Fibroblast of peridontal ligament (primary cell): ENCODE measurements around the gene GPS1.

ENCODE experiments used
- DNase-seq: peaks from one replicate; pipeline ENCODE4 v3.0.0-alpha.2; 2010; ENCODE audit errors: extremely low read depth

The GPS1 gene

DNA sequence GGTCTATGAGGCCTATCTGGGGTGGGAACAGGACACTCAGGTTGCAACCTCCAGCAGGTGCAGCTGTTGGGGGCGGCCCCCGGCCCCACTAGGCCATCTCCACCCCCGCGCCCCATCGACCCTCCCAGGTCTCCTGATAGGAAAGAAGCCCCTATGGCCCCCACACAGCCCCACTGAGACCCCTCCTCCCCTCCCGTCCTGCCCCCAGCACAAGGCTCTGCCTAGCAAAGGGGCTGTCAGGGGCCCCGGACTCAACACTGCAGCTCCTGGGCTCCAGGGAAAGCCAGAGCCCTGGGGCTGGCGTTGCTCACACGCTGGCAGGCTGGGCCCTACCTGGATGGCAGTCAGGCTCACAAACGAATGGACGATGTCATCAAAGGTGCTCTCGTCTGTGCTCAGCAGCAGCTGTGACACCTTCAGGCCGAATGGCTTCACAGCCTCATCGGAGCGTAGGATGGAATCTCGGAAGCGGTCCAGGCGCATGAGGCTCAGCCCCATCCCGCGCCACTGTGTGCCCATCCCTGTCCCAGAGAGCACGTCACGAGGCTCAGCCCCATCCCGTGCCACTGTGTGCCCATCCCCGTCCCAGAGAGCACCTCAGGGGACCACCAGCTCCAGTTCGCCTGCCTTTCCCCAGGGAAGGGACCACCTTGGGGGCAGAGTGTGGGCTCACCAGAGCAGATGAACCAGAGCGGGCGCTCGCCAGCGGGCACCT is 39.0 kb downstream of the GPS1 start:
- no peak for DNase-seq

DNA sequence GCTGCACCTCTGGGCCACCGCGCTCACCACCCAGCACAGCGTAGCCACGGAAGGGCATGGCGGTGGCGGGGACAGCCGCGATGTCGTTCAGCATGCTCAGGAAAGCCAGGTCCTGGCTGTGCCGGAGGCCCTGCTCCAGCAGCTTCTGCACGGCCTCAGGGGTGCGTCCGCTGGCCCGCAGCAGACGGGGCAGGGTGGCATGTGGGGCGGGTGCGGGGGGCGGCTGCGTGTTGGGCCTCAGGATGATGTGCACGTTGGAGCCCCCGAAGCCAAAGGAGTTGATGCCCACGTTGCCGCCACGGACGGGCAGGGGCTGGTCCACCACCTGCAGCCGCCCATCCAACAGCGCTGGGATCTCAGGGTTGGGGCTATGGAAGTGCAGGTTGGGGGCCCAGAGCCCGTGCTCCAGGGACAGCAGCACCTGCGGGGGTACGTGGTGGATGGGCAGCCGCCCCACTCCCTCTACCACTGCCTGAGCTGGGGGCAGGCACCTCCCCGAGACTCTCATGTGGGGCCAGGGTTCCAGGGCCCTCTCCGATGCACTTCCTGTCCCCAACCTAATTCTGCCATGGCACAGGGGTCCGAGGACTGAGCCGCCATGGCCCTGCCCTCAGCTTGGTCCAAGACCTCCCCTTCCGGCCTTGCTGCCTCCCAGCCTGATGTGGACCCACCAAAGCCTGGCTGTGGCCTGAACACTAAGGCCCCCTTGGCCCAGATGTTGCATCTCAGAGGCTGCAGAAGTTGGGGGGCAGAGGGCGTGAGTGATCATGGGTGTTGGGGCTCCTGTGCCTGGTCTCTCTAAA is 39.8 kb downstream of the GPS1 start:
- no peak for DNase-seq

DNA sequence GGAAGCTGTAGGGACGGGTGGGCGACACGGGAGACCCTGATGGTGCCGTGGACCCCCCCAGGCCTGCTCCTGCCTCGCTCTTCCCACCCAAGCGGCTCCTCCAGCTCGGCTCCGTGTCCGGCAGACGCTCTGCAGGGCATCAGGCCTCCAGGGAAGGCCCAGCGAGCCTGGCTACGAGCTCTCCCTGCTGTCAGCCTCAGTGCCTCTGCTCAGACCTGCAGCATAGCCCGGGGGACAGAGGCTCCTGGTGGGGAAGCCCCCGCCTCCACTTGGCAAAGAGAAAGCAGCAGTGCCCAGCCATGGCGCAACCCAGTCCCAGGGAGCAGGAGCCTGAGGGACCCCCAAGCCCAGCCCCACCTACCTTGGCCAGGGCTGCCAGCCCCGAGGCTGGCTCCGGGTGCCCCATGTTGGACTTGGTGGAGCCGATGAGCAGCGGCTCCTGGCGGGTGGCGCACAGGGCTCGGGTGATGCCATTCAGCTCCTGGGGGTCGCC is 40.4 kb downstream of the GPS1 start:
- no peak for DNase-seq

DNA sequence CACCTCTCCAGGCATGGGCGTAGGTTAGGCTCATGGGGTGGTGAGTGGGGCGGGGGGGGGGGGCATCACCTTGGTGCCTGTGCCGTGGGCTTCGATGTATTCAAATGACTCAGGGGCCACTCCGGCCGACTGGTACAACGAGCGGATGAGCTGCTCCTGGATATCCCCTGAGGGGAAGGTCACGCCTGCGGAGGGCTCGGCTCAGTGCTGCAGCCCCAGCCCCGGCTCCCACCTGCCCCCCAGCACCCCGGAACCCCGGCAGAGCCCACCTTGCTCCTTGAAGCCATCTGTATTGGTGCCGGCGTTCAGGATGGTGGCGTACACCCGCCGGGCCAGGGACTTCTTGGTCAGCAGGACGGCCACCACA is 40.9 kb downstream of the GPS1 start:
- DNase-seq = no peak

DNA sequence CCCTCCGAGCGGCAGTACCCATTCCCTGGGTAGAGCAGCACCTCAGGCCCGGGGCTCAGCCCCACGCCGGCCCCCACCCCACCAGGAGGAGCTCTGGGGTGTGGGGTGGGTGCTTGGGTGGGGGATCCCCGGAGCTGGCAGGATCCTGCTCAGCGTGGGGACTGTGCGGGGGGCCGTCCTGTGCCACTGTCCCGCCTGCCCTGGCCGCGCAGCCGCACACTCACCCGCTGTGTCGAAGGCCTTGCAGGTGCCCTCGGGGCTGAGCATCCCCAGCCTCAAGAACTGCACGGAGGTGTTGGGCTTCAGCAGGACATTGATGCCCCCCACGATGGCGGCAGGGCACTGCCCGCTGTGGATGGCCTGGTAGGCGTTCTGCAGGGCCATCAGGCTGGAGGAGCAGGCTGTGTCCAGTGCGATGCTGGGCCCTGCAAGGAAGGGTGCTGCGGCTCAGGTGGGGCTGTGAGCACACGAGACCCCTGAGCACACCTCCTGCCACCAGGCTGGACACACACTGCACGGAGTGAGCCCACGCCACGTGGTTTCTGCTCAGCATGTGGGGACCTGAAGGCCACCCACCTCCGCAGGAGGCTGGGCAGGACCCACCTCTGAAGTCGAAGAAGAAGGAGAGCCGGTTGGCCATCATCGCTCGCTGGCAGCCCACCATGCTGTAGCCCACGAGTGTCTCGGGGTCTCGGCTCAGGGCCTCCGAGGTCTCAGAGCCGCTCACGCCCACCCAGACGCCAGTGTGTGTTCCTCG is 41.5 kb downstream of the GPS1 start:
- DNase-seq = no peak

DNA sequence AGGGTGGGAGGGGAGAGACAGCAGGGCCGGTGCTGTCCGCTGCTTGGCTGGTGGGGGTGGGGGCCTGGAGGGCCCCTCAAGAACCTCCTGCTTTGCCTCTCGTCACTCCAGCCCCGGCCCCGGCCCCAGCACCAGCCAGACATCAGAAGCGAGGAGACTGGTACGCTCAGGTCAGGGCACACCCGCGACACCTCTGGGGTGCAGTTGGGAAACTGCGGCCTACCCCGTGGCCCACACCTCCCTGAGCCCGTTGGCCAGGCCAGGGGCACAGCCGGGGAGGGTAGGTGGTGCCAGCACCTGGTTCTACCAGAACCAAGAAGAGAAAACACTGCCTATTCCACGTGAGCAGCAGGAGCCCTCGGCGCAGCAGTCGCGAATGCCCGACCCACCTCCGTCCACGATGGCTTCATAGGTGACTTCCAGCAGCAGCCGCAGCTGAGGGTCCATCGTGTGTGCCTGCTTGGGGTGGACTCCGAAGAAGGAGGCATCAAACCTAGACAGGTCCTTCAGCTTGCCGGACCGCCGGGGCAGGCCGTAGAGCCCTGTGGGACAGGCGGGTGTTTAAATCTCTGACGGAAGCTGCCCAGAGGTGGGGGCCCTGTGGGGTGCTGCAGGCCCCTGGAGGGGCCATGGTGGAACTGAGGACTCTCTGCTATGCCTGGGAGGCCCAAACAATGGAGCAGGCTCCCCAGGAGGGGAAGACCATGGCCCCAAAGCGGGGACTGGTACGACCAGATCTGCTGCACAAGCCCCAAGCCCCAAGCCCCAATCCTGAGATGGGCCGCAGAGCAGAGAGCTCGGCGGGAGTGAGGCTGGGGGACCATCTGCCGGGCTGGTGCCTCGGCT is 43.5 kb downstream of the GPS1 start:
- no peak for DNase-seq

DNA sequence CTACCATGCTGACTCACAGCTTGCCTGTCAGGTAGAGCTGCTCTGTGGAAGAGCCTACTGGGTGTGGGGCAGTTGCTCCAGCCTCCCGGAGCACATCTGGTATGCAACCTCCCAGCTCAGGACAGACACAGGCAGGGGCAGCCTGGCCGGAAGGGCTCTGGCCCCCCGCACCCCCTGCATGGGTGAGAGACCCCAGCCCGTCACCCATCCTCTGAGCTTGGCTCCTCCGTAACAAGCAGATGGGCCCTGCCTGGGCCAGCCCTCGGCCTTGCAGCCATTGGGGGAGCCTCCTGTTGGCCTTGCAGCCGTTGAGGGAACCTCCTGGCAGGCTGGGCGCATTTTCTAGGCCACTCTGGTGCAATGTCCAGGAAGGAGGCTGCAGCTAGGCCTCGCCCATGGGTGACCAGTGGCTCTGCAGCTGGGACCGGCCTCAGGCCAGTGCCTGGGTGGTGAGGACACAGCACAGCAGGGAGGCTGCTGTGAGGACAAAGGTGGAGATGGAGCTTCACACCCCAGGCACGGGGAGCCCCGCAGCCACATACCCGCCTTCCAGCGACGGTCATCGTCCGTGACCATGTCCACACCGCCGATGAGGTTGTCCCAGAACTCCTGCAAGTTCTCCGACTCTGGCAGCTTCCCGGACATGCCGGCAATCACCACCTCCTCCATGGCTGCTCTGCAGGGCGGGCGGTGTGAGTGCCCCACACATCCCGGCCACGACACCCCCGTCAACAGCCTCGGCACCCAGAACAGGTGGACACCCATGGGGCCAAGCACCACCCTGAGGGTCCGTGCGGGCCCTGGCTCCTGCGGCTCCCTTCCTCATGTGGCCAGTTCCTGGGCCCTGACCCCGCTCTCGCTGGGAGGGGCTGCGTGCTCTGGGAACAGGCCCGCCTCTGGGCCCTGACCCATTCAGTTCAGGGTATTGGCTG is 44.3 kb downstream of the GPS1 start:
- no peak for DNase-seq

DNA sequence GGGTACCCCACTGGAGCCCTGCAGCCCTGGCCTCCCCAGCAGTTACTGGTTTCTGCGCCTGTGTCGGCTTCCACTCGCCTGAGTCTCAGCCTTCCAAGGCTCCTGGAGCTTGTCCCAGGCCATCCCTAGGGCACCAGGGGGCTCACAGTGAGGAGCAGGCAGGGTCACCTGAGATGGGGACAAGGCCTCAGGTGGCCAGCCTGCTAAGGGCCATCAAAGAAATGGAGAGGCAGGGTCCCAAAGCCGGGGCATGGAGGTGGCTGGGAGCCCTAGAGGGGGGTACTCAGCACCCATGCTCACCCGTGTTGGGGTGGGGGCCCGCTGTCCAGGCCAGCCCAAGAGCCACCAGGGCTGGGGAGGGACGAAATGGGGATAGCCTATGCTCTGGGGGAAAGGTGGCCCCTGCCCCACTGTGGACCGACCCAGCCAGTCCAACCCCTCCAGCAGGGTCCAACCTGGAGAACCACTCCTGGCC is 45.0 kb downstream of the GPS1 start:
- no peak for DNase-seq

DNA sequence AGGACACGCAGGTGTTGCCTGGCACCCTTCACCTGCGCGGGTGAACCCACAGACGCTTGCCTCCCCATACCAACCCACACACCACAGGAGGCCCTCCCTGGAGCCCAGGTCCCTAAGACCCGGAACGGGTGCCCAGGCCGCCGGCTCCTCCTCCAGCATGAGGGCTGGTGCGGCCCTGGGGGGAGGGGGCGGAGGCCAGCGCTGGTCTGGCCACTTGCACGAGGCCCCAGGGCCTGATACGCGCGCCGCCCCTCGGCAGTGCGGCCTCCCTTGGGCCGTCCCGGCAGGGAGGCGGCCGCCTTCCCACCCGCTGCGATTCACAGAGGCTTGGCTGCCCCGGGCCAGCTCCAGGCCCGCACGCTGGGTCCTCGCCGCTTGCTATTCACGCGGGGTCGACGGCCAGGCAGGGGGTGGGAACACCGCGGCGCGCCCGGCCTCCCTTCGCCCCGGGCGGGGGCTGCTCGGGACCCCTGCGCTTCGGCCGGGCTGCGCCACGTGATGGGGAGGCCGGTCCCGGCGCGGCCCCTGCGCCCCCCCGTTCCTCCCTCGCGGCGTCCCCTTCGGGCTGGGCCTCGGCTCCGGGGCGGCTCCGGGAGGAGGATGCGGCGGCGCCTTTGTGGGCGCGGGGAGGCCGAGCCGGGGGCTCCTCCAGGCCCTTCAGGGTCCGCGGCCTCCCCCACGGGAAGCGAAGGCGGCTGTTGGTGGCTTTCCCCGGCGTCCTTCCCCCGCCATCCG is 45.7 kb downstream of the GPS1 start:
- DNase-seq = peak; percentile 35

DNA sequence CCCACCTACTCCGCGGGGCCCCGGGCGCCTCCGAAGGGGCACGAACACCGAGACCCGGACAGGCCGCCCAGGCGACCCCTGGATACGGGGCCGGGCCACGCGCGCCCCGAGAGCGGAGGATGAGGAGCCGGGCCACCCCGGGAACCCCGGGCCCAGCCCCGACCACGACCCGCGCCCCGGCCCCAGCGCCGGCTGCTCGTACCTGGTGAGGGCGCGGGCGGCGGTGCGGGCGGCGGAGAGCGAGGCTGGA is 46.1 kb downstream of the GPS1 start:
- no peak for DNase-seq

DNA sequence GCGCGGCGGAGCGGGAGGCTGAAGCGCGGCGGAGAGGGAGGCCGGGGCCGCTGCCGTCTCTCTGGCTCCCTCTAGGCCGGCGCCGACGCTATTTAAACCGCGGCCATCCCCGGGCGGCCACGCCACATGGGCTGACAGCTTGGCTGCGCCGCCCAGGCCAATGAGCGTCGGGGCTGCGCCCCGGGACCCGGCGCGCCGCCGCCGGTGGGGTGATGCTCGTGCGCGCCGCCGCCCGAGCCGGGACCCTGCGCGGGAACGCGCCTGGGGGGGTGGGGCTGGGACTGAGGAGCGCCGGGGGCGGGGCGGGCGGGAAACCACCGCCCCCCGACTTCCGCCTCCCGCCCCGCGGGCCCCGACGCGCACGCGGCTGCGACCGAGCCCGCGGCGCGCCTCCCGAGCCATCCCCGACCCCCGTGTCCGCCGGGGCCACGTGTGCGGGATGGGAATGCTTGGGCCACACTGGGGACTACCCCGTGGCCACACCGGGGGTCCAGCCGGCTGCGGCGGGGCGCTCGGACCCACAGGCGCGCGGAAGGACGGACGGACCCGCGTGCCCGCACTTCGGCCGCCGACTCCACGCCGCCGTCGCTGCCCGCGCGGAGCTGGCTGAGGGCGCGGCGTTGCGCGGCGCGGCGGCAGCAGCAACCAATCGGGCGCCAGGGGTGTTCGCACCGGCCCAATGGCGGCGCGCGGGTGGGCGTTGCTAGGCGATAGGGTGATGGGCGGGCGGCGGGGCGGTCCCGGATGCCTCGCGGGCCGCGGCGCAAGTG is 46.7 kb downstream of the GPS1 start, which contains the start of gene FASN:
Gene FASN (minus strand): TSS at position 68 of the 770 bp plus-strand sequence. CDS start 1,791 bp downstream, outside the sequence.
- peak; percentile 92 for DNase-seq

DNA sequence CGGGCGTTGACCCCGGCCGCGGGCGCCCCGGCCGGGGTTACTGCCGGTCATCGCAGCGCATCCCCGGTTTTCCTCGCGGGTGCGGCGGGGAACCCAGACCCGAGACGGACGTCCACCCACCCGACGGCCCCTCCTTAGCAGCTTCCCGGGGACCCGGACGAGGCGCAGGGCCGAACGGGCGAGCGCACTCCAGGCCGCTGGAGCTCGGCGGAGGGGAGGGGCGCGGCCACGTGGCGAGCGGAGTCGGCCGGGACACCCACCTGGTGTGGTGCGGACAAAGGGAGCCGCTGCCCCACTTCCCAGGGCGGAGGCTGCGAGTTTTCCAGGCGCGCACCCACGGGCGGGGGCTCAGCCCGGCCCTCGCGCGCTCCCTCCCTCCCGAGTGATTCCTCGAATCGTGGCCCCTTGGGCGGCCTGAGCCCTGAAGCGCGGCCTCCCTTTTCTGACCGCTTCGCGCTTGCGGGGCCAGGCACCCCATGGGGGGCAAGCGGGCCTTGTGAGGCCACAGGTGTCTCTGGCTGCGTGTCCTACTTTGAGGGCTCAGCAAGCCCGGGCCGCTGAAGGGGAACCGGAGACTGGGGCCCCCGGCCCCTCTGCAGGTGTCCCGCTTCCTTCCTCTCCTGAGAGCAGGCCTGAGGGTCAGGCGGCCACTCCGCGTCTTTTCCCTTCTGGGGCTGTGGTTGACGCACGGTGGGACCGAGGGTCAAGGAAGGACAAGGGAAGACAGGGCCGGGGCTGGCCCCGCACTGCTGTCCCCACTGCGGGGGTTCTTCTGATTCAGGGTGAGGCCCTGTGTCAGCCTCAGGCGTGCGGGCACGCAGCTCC is 47.5 kb downstream of the GPS1 start:
- DNase-seq = no peak

DNA sequence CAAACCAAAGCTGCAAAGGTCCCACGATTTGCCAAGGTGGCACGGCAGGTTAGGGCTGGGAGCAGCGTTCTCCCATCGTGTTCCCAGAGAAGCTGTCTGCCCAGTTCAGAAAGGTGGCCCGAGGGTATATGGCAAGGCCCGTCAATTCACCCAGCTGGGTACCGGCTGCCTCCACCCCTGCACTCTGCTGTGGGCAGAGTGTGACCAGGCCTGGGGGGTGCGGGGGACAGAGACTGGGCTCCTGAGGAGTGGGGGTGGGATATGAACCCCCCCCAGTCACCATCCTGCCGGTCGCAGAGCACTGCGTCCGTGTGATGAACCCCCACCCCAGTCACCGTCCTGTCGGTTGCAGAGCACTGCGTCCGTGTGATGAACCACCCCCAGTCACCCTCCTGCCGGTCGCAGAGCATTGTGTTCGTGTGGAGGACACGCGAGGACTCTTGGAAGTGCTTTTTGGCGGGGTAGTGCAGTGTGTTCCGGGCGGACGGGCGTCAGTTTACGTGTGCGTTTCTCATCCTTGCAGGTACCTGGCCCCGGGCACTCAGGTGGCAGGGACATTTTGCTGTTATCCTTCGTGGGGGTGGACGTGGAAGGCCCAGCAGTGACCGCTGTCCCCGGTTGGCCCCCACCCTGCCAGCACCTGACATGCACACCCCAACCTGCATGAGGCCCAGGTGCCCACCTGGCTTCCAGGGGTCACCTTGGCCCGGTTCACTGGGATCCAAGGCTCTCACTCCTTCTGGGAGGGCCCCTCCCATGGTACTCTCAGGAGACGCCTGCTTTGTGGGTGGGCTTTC is 49.0 kb downstream of the GPS1 start:
- no peak for DNase-seq

DNA sequence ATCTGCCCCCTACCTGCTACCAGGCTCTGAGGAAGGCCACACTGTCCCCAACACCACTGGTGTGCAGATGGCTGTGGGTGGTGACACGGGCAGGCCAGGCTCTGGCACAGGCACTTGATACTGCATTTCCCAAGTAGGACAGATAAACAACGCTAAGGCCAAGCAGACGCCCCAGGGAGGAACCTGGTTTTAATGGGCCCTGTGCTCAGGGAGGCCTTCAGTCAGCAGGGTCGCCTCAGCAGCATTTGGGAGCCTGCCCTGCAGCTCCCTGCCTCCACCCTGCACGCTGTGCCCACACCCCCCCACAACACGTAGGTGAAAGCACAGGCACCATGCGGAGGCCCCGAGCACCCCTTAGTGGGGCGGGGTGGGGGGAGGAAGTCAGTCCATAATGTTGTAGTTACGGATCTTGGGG is 49.6 kb downstream of the GPS1 start:
- no peak for DNase-seq

DNA sequence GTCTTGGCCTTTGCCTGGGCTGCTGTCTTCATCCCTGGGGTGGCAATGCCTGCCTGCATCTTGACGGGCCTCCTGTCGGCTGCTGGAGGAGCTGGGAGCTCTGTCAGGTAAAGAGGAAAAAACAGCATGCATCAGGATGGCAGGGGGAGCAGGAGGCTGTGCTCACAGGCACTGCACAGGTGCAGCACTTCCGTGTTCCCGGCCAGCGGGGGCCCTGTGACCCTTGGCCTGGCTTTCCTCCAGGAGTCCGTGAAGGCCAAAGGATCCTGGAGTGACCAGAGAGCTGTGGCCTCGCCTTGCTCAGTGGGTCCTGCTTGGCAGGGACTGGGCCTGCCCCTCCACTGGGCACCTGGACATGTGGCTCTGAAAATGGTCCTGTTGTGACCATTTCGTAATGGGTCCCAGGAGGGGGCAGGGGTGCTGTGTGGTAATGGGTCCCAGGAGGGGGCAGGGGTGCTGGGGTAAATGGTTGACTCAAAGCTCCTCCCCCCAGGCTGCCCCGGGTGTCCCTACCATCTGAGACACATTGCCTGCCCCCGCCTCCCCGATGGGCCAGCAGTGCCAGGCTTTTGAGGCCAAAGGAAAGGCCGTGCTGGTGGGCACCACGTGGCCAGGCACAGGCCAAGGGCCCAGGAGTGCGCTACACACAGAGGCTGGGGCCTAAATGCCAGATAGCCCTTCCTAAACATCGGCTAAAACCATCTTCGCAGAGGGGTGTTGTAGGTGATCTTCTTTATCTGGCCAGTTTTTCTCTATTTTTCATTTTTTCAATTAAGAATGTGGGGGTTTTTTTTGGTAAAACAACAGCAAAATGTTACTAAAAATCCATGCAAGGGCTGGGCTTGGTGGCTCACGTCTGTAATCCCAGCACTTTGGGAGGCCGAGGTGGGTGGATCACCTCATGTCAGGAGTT is 50.3 kb downstream of the GPS1 start:
- DNase-seq = no peak
